Measurements from ENCODE around the gene MAMDC4. TPM values are rescaled to one million over a fixed set of nuclear protein-coding genes. Genes with fewer than 3 reads are reported as not detected.
"Not testable (repeated sequence)": the region's sequence is repeated elsewhere in the genome, so short reads cannot be mapped to it uniquely, and the experiment has no call there.

Gene MAMDC4
- total RNA-seq, 2 donors from 2014 or later: 6.8 to 15.4 TPM

GRCh38 chr9:136831720-136832104 is 20.4 kb upstream of the MAMDC4 start:
- H3K4me1 ChIP-seq (ENCODE audit: control insufficient read depth, insufficient read depth, low read length): no peaks in the 10 kb centered on the region
- H3K27me3 Mint-ChIP-seq (ENCODE audit: insufficient read depth): no peaks in the 10 kb centered on the region
- no peak overlapping the region for H3K4me3 Mint-ChIP-seq
- H3K4me1 Mint-ChIP-seq: no peaks in the 10 kb centered on the region
- 93 to 96% methylated on average over 18 to 23 of the region's 23 CpGs for WGBS, 2 experiments (ENCODE audit: insufficient coverage in 1 of 2, insufficient read length in 1 of 2)
- no peak for TF ChIP-seq CTCF (conservative IDR thresholded peaks at IDR 0.05)
- H3K9ac ChIP-seq (ENCODE audit: extremely low read depth, low read length, poor library complexity, severe bottlenecking): no peak overlapping the region
- no peaks in the 10 kb centered on the region for H3K9me3 ChIP-seq (ENCODE audit: control insufficient read depth, low read length)
- no peak overlapping the region for H3K27ac Mint-ChIP-seq
- no peak overlapping the region for H3K4me3 ChIP-seq (ENCODE audit: low read length)
- DNase-seq: no peak
- H3K36me3 ChIP-seq (ENCODE audit: control insufficient read depth, insufficient read depth, low read length): peaks cover 61% of the 10 kb centered on the region
- H3K27ac ChIP-seq (ENCODE audit: low read depth, low read length): no peak overlapping the region
- no peaks in the 10 kb centered on the region for H3K27me3 ChIP-seq (ENCODE audit: control insufficient read depth, insufficient read depth, low read length, poor library complexity, severe bottlenecking)
- no peaks in the 10 kb centered on the region for H3K9me3 Mint-ChIP-seq
- H3K36me3 Mint-ChIP-seq (ENCODE audit: low read depth): peaks cover 52% of the 10 kb centered on the region

- no peak overlapping the region for H3K27ac Mint-ChIP-seq
- H3K27ac ChIP-seq (ENCODE audit: low read depth, low read length): no peak overlapping the region
- WGBS, 2 experiments (ENCODE audit: insufficient coverage in 1 of 2, insufficient read length in 1 of 2): 92 to 95% methylated on average over 5 to 9 of the region's 9 CpGs
- H3K4me3 ChIP-seq (ENCODE audit: low read length): no peak overlapping the region
- DNase-seq: no peak
- H3K27me3 Mint-ChIP-seq (ENCODE audit: insufficient read depth): no peaks in the 10 kb centered on the region
- no peak for TF ChIP-seq CTCF (conservative IDR thresholded peaks at IDR 0.05)
- no peaks in the 10 kb centered on the region for H3K4me1 Mint-ChIP-seq
- peaks cover 53% of the 10 kb centered on the region for H3K36me3 Mint-ChIP-seq (ENCODE audit: low read depth)
- H3K36me3 ChIP-seq (ENCODE audit: control insufficient read depth, insufficient read depth, low read length): peaks cover 54% of the 10 kb centered on the region
- no peaks in the 10 kb centered on the region for H3K9me3 ChIP-seq (ENCODE audit: control insufficient read depth, low read length)
- no peaks in the 10 kb centered on the region for H3K4me1 ChIP-seq (ENCODE audit: control insufficient read depth, insufficient read depth, low read length)
- no peak overlapping the region for H3K9ac ChIP-seq (ENCODE audit: extremely low read depth, low read length, poor library complexity, severe bottlenecking)
- H3K9me3 Mint-ChIP-seq: no peaks in the 10 kb centered on the region
- H3K4me3 Mint-ChIP-seq: no peak overlapping the region
- no peaks in the 10 kb centered on the region for H3K27me3 ChIP-seq (ENCODE audit: control insufficient read depth, insufficient read depth, low read length, poor library complexity, severe bottlenecking)
Observed at GRCh38 chr9:136832581-136832980, 19.6 kb upstream of the MAMDC4 start.

- H3K9me3 ChIP-seq (ENCODE audit: control insufficient read depth, low read length); H3K4me1 ChIP-seq (ENCODE audit: control insufficient read depth, insufficient read depth, low read length); H3K27me3 Mint-ChIP-seq (ENCODE audit: insufficient read depth); H3K27ac Mint-ChIP-seq; H3K9me3 Mint-ChIP-seq; H3K27ac ChIP-seq (ENCODE audit: low read depth, low read length); H3K4me3 ChIP-seq (ENCODE audit: low read length); DNase-seq; H3K9ac ChIP-seq (ENCODE audit: extremely low read depth, low read length, poor library complexity, severe bottlenecking); H3K27me3 ChIP-seq (ENCODE audit: control insufficient read depth, insufficient read depth, low read length, poor library complexity, severe bottlenecking); H3K4me1 Mint-ChIP-seq; H3K4me3 Mint-ChIP-seq: not testable (repeated sequence)
- peaks cover 53% of the 10 kb centered on the region for H3K36me3 Mint-ChIP-seq (ENCODE audit: low read depth)
- peaks cover 45% of the 10 kb centered on the region for H3K36me3 ChIP-seq (ENCODE audit: control insufficient read depth, insufficient read depth, low read length)
- WGBS, 2 experiments (ENCODE audit: insufficient coverage in 1 of 2, insufficient read length in 1 of 2): 91 to 96% methylated on average over 9 to 16 of the region's 16 CpGs
Observed at GRCh38 chr9:136833381-136834048, 18.6 kb upstream of the MAMDC4 start.

Data from endodermal cell (in vitro differentiated cells).